Calu3 (cell line): ENCODE data around the gene NANS. TPM values are rescaled to one million over a fixed set of nuclear protein-coding genes. Genes with fewer than 3 reads are reported as not detected.
"Not testable (repeated sequence)": the region's sequence is repeated elsewhere in the genome, so short reads cannot be mapped to it uniquely, and the experiment has no call there.

Experiments
- BruUV-seq: library from RNA; stranded (reverse); fragments of 400-500 nt; replicated peaks from 2 replicates; lab custom pipeline; 2021; lab: Mats Ljungman, UMichigan
- CTCF ChIA-PET: fragments of 300-600 bp; sonication (Branson Sonifier 250); formaldehyde crosslinking; loops from one replicate; lab custom pipeline; 2022; ENCODE audit warnings: antibody characterized with exemption; lab: Charles Lee
- DNase-seq: peaks from one replicate; pipeline ENCODE4 v3.0.0; 2022
- H3K27ac Mint-ChIP-seq: one replicate; pipeline ENCODE4 v1.8.0; 2022; ENCODE audit warnings: mixed read lengths; ENCODE audit not compliant: unreplicated experiment
- H3K27me3 Mint-ChIP-seq: one replicate; pipeline ENCODE4 v1.8.0; 2022; ENCODE audit warnings: mixed read lengths; ENCODE audit not compliant: unreplicated experiment
- H3K36me3 Mint-ChIP-seq: one replicate; pipeline ENCODE4 v1.8.0; 2022; ENCODE audit warnings: mild to moderate bottlenecking, moderate library complexity, mixed read lengths; ENCODE audit not compliant: insufficient read depth, unreplicated experiment
- H3K4me1 Mint-ChIP-seq: one replicate; pipeline ENCODE4 v1.8.0; 2022; ENCODE audit warnings: mild to moderate bottlenecking, low read depth, mixed read lengths; ENCODE audit not compliant: unreplicated experiment
- H3K4me3 Mint-ChIP-seq: one replicate; pipeline ENCODE4 v1.8.0; 2022; ENCODE audit warnings: mild to moderate bottlenecking, low read depth, moderate library complexity, mixed read lengths; ENCODE audit not compliant: unreplicated experiment
- H3K9me3 Mint-ChIP-seq: one replicate; pipeline ENCODE4 v1.8.0; 2022; ENCODE audit warnings: low read depth, mixed read lengths; ENCODE audit not compliant: unreplicated experiment
- intact Hi-C: fragments of 100-400 bp; cut with micrococcal nuclease; formaldehyde crosslinking; loops from one replicate; pipeline ENCODE4 v1.10.0; 2022; ENCODE audit not compliant: unreplicated experiment
- total RNA-seq: library from RNA; stranded (reverse); gene quantifications from 2 replicates; pipeline ENCODE4 v1.2.3, GENCODE V29; 2022
- TF ChIP-seq, protein P1 (sequence below): fragments of 200-600 bp; IDR thresholded peaks from one replicate; pipeline ENCODE4 v1.8.0; 2022; ENCODE audit warnings: antibody characterized with exemption; ENCODE audit not compliant: unreplicated experiment

NANS gene
- total RNA-seq, 1 experiment from 2014 or later: 47.5 TPM

DNA sequence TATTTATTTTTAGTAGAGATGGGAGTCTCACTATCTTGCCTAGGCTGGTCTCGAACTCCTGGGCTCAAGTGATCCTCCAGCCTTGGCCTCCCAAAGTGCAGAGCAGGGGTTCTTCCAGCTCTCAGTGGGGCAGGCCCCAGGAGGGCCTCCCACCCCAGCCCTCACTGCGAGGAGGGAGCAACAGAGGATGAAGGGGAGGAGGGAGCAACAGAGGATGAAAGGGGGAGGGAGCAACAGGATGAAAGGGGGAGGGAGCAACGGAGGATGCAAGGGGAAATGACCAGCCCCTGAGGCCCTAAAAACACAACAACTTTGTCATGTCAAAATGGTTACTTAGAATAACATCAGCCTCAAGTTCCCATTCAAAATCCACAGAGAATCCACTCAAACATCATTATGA lies 52.5 kb downstream of the NANS start:
- H3K27me3 Mint-ChIP-seq: no peaks in the 10 kb centered on the region
- H3K4me1 Mint-ChIP-seq: no peaks in the 10 kb centered on the region
- intact Hi-C loops: no loop called here
- H3K9me3 Mint-ChIP-seq: no peaks in the 10 kb centered on the region
- TF ChIP-seq, protein P1, sequence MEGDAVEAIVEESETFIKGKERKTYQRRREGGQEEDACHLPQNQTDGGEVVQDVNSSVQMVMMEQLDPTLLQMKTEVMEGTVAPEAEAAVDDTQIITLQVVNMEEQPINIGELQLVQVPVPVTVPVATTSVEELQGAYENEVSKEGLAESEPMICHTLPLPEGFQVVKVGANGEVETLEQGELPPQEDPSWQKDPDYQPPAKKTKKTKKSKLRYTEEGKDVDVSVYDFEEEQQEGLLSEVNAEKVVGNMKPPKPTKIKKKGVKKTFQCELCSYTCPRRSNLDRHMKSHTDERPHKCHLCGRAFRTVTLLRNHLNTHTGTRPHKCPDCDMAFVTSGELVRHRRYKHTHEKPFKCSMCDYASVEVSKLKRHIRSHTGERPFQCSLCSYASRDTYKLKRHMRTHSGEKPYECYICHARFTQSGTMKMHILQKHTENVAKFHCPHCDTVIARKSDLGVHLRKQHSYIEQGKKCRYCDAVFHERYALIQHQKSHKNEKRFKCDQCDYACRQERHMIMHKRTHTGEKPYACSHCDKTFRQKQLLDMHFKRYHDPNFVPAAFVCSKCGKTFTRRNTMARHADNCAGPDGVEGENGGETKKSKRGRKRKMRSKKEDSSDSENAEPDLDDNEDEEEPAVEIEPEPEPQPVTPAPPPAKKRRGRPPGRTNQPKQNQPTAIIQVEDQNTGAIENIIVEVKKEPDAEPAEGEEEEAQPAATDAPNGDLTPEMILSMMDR: no peak
- H3K36me3 Mint-ChIP-seq: peaks cover 3% of the 10 kb centered on the region
- CTCF ChIA-PET: interaction anchor here (0.7 kb wide), 1 partner anchor 13 kb away, joined by 3 read pairs; no protein-coding TSS in a partner anchor
- no peak overlapping the region for H3K27ac Mint-ChIP-seq
- no TSS peak for BruUV-seq
- DNase-seq: no peak
- H3K4me3 Mint-ChIP-seq: no peak overlapping the region

DNA sequence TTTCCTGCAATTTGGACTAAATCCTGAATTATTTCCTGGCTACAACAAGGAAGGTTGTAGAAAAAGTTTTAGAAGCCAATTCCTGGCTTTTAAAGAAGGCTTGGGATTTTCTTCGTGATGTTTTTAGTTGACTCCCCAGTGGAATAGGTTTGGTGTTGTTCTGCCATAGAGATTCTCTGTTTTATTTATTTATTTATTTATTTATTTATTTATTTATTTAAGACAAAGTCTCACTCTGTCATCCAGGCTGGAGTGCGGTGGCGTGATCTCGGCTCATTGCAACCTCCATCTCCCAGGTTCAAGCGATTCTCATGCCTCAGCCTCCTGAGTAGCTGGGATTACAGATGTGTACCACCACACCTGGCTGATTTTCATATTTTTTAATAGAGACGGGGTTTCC lies 60.6 kb downstream of the NANS start:
- DNase-seq, H3K9me3 Mint-ChIP-seq, BruUV-seq, H3K4me3 Mint-ChIP-seq, H3K27me3 Mint-ChIP-seq, H3K27ac Mint-ChIP-seq: not testable (repeated sequence)
- H3K4me1 Mint-ChIP-seq: peaks cover 27% of the 10 kb centered on the region
- CTCF ChIA-PET: interaction anchor here (0.6 kb wide), 1 partner anchor 31 kb away, joined by 5 read pairs; no protein-coding TSS in a partner anchor
- intact Hi-C loops: loop anchor here (5.0 kb wide), 1 partner anchor 145 kb away; no protein-coding TSS in a partner anchor
- H3K36me3 Mint-ChIP-seq: peaks cover 21% of the 10 kb centered on the region

DNA sequence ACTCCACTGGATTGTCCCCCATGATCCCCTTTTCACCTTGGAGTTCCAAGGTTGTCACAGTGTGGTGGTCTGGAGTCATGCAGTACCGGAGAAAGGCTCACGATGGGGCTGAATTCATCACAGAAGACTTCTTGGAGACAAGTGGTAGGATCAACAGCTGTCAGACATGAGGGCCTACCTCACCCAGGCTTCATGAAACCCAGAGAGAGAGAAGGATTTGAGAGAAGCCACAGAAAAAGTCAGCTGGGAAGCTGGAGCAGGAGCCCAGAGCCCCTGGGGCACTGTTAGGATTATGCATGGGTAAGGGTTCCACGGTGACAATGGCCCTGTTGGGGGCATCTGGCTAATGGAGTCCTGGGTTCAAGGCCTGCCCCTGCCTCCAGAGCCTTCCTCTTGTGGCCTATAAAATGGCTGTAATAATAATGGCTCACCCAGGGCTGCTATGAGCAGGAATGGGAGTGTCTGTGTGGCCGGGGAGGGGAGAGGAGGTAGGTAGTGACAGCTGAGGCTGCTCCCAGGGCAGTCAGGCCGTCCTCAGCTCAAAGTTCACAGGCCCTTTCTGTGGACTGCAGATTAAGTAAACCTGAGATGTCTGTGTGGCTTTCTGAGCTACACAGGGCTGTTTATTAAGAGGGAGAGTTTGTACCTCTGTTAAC lies 61.6 kb downstream of the NANS start:
- CTCF ChIA-PET: interaction anchor here (1.8 to 2.1 kb wide), 2 partner anchors 74 to 75 kb away, joined by 4 to 6 read pairs; partner anchors contain the start of gene CORO2A
- H3K27ac Mint-ChIP-seq: peak overlapping the region; percentile 87

DNA sequence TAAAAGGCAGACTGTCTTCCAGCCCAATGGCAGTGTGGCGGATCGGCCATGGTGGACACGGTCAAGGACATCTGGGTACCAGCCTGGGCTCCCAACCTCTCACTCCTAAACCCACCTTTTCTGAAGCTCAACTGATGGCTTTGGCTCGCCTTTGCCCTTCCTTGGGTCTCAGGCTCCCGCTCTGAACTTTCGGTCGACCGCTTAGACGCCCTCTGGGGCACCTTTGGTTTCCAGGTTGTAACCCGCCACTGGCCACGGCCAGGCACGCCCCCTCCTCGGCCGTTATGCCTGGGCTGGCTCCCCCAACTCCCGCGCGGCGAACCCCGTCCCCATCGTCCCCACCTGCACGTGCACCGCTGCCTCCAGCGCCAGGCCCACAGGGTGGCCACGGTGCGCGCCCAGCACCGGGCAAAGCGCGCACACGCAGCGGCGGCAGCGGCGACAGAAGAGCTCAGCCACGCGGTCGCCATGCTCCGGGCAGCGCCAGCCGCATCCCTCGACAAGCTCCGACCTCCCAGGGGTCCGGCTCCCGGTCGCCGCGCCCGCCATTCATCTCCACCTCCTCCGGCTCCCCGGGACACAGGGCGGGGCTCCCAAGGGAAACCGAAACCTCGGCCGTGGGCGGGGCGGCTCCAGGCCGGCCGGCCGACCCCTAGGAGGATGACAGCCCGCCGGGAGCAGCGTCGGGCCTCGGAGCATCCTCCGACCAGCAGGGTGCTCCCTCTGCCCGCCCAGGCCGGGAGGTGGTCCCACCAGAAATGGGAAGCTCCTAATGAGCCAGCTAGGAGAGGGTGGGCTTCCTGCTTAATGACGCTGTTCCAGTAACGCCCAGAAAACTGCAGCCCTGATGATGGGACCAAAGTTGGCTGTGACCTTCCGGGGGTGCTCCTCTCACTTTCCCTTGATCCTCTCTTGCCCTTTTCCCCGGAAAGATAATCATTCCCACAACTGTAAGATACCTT lies 62.4 kb downstream of the NANS start, which contains the start of gene TRIM14:
TRIM14 (minus strand) TSS at position 583 of the 962 bp plus-strand sequence; CDS start at position 549, 34 bp downstream.
- peak within 1 kb of the TSS; percentile 87 for H3K27ac Mint-ChIP-seq
- intact Hi-C loops: loop anchor here (2.0 to 5.0 kb wide), 2 partner anchors 72 to 143 kb away; no protein-coding TSS in a partner anchor
- TF ChIP-seq, protein P1: no peak
- BruUV-seq: no TSS peak
- H3K36me3 Mint-ChIP-seq: peaks cover 26% of the 10 kb centered on the region
- no peaks in the 10 kb centered on the region for H3K9me3 Mint-ChIP-seq
- peak within 1 kb of the TSS; percentile 94 for H3K4me3 Mint-ChIP-seq
- CTCF ChIA-PET: interaction anchor here (0.9 to 2.1 kb wide), 3 partner anchors 70 to 74 kb away, joined by 3 to 6 read pairs (median 4); partner anchors contain the start of gene CORO2A
- H3K4me1 Mint-ChIP-seq: peaks cover 27% of the 10 kb centered on the region
- no peaks in the 10 kb centered on the region for H3K27me3 Mint-ChIP-seq
- DNase-seq: peak; percentile 75

More for the DNA sequence above, 61.6 kb downstream of the NANS start:
- Mint-ChIP-seq H3K9me3 (no peaks in the 10 kb centered on the region), H3K4me3 (peak overlapping the region; percentile 94), H3K36me3 (peaks cover 25% of the 10 kb centered on the region), H3K27me3 (no peaks in the 10 kb centered on the region), H3K4me1 (peaks cover 27% of the 10 kb centered on the region)
- intact Hi-C loops: loop anchor here (2.0 to 5.0 kb wide), 2 partner anchors 73 to 144 kb away; no protein-coding TSS in a partner anchor
- TF ChIP-seq, protein P1: no peak
- TSS peak; percentile 47 for BruUV-seq
- peak; percentile 32 for DNase-seq
